HG03442 (cell line): ENCODE data around the gene KAT8.
A peak's percentile ranks its signal among the peaks of the same experiment; 100 is the strongest.
"Not testable (repeated sequence)": the region's sequence is repeated elsewhere in the genome, so short reads cannot be mapped to it uniquely, and the experiment has no call there.

Experiments
- ATAC-seq: cut with Tn5 transposase; IDR thresholded peaks from one replicate; pipeline ENCODE4 v1.9.1; 2021; ENCODE audit warnings: mild to moderate bottlenecking, moderate library complexity; ENCODE audit not compliant: unreplicated experiment

The KAT8 gene

GRCh38 chr16:31144418-31144817, 27.0 kb downstream of the KAT8 start:
- ATAC-seq, result not testable (repeated sequence)

DNA sequence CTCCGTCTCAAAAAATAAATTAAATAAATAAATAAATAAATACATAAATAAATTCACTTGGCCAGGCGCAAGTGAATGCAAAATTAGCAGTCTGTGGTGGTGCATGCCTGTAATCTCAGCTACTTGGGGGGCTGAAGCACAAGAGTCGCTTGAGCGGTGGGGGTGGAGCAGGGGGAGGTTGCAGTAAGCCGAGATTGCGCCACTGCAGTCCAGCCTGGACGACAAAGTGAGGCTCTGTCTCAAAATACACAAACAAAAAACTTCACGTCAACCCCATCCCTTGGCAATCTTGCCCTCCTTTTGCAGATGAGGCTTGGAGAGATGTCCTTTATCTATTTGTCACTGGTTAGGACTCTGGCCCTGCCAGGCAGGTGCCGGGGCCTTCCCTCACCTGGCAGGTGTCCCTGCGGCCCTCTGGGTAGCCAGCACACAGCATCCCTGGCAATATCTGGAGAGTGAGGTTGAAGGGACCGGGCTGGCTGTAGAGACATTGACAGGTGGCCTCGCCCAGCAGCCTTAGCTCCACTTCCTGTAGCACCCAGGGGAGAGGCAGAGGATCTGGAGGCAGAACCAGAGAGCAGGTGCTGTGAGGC, 28.0 kb downstream of the KAT8 start:
- no peak for ATAC-seq

- ATAC-seq, result no peak
These were observed 30.1 kb downstream of the KAT8 start for GRCh38 chr16:31147574-31147973.

DNA sequence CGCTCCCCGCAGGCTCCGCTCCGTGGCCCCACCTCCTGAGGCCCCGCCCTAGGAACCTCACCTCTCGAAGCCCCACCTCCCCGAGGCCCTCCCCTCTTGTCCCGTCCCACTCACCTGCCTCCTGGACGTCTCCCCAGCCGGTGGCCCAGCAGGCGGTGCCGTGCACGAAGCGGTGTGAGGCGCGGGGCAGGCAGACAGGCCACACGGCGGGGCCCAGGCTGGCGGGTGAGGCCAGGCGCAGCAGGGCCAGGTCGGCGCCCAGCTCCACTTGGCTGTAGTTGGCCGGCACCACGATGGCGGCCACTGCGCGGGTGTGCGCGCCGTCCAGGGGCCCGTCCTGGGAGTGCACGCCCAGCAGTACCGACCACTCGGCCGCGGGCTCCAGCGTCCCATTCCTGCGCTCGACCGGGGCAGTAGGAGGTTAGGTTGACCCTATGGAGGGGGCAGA, 30.8 kb downstream of the KAT8 start:
- no peak for ATAC-seq

DNA sequence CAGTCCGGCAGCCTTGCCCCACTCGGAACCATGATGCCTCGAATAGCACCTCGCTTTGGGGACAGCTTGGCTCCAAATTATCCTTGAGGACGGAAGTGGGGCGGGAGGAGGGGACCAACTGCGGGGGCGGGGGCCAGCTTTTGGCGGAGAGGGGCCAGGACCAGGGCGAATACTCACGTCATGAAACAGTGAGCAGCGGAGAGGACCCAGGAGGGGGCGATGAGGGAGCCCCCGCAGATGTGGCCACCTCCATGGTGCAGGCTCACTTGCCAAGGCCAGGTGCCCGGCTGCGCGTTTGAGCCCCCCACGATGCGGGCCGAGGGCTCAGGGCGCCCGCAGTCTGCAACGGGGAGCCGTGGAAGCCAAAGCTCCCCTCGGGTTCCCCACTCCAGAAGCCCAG, 31.4 kb downstream of the KAT8 start:
- no peak for ATAC-seq

- no peak for ATAC-seq
These were observed 31.9 kb downstream of the KAT8 start for GRCh38 chr16:31149332-31149731.

GRCh38 chr16:31149894-31150890, 32.7 kb downstream of the KAT8 start, which contains the start of gene PRSS36:
Gene PRSS36 (minus strand): TSS chr16:31150066. CDS start chr16:31150035, 31 bp downstream.
- no peak for ATAC-seq

- not testable (repeated sequence) for ATAC-seq
These were observed 33.5 kb downstream of the KAT8 start for GRCh38 chr16:31150976-31151375.

DNA sequence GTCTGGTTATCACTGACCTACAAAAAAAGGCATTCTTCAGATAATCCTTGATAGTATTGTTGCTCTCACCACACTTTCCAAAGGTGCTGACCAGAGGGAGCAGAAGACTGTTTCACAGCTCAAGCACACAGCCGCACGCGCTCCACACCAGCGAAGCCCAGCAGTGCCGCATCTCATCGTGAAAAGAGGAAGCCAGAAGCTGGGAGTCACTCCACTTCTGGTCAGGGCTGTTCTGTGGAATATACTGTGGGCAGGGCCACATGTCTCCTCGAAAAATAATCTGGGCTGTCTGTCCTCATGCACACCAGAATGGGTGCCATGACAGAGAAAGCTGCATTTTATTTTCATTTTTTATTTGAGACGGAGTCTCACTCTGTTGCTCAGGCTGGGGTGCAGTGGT, 39.7 kb downstream of the KAT8 start:
- no peak for ATAC-seq

- no peak for ATAC-seq
These were observed 49.9 kb downstream of the KAT8 start for GRCh38 chr16:31167315-31167714.

DNA sequence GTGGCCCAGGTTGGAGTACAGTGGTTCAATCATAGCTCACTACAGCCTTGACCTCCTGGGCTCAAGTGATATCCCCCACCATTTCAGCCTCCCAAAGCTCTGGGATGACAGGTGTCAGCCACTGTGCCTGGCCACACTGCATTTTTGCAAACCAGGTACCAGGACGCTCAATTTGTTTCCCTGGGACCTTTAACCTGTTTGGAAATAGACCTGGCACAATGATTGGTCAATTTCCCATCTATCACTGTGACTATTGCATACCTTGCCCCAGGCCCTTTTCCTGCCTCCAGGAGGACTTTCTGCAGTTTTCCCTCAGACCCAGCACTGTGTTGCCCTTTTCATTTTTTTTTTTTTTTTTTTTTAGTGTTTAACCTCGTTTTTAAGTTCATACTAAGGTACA, 51.4 kb downstream of the KAT8 start:
- ATAC-seq, result no peak

- ATAC-seq, result not testable (repeated sequence)
These were observed 52.6 kb downstream of the KAT8 start for GRCh38 chr16:31170048-31170447.

DNA sequence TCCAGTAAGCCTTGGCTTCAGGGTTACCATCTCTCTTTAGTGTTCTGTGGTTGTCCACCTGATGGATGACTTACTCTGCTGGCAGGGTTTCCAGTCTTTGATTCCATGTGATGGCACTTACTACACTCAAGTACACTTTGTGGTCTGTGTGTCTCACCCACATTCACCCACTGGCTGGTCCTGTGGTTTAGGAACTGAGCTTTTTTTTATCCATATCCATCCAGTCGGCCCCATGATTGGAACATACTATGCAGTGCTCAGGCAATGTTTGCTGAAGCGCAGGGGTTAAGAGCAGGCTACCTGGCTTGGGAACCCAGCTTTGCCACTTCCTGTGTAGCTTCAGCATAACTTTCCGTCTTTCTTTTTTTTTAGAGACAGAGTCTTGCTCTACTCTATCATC, 59.7 kb downstream of the KAT8 start:
- no peak for ATAC-seq

DNA sequence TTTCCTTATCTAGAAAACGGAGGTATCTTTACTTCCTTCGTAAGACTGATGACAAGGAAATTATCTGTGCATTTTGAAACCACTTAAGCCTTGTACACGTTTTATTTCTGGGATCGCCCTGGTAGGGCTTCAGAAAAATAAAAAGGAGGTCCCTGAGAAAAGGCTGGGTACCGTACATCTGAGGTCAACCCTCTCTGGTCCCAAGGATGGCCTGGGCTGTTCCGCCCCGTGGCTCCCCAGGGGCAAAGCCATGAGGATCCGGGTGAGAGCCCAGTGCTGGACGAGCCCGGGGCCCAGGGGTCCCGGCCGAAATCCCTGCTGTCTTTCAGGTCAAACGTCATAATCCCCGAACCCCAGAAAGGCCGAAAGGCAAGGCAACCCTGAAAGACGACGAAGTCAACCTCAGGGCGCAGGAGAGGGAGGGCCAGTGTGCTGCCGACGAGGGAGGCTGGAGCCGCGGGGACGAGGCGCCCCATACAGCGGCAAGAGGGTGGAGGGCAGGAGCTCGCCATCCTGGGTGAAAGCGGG, 61.8 kb downstream of the KAT8 start:
- no peak for ATAC-seq

GRCh38 chr16:31179747-31180459, 62.4 kb downstream of the KAT8 start, which contains the start of gene FUS:
Gene FUS (plus strand): TSS chr16:31180139. CDS start chr16:31180215, 76 bp downstream.
- peak; percentile 42 for ATAC-seq
